ENCODE data around the gene CFAP97D2.
"Not testable (repeated sequence)": the region's sequence is repeated elsewhere in the genome, so short reads cannot be mapped to it uniquely, and the experiment has no call there.

CFAP97D2 gene

DNA sequence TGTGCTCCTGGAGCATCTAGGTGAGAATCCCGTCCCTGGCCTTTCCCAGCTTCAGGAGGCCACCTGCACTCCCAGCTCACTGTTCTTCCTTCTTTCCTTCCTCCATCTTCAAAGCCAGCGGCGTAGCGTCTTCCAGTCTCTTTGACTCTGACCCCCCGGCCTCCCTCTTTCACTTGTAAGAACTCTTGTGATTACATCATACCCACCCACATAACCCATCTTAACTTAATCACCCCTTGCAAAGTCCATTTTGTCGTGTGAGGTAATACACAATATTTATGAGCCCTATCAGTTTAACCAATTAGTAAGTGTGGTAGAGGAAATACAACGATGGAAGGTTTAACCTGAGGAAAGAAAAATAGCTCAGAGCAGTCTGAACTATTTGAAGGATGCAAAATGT lies 51.1 kb downstream of the CFAP97D2 start:
- in situ Hi-C loops (cut with MboI; ENCODE audit: low sequenced_read_pairs): no loop called here

DNA sequence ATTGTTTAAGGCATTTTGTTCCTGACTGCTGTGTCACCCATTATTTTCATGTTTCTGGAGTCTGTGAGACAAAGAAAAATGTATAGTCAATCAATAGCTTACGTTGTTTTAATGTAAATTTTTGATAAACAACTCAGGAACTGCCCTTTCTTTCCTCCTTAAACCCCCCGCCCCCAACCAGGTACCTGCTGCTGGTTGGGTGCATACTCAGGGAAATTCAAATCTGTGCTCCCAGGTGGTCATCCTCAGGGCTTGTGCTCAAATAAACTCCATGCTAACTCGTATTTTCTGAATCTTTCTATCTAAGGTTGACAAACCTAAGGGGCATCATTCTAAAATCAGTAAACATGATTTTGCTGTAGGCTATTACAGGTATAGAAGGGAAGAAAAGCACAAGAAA lies 51.5 kb downstream of the CFAP97D2 start:
- in situ Hi-C loops (cut with MboI; ENCODE audit: low sequenced_read_pairs): no loop called here

DNA sequence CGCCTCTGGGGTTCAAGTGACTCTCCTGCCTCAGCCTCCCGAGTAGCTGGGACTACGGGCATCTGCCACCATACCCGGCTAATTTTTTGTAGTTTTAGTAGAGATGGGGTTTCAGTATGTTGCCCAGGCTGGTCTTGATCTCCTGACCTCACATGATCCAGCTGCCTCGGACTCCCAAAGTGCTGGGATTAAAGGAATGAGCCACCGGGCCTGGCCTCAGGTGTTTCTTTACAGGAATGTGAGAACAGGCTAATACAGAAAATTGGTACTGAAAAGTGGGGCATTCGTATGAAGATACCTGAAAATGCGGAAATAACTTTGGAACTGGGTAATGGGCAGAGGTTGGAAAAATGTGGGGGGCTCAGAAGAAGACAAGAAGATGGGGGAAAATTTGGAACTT lies 52.8 kb downstream of the CFAP97D2 start:
- in situ Hi-C loops (cut with MboI; ENCODE audit: low sequenced_read_pairs): no loop called here

- in situ Hi-C loops (cut with MboI; ENCODE audit: low sequenced_read_pairs): no loop called here
Observed at GRCh38 chr13:114234266-114234644, 55.2 kb downstream of the CFAP97D2 start.

- in situ Hi-C loops (cut with MboI; ENCODE audit: low sequenced_read_pairs): no loop called here
Observed at GRCh38 chr13:114234645-114235421, 55.8 kb downstream of the CFAP97D2 start, which contains the start of gene CDC16. Gene CDC16 (plus strand): TSS chr13:114234897. CDS start chr13:114235085, 188 bp downstream.

- in situ Hi-C loops (cut with MboI; ENCODE audit: low sequenced_read_pairs): no loop called here
Observed at GRCh38 chr13:114235697-114236096, 56.6 kb downstream of the CFAP97D2 start.

DNA sequence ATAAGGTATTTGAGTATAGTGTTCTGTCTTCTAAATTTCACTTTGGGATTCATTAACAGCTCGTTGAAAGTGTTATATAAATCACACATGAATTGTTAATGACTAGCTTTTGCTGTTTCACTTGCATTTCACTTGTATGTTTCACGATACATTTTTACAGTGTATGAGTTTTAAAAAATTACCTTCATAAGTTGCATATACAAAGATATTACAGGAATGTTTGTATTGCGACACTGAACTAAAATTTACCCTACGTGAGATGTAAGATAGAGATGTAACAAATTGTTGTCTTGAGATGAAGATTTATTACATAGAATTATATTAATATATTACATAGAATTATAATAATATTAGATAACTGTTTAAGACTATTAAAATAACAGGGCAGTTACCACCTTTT lies 57.2 kb downstream of the CFAP97D2 start:
- in situ Hi-C loops (cut with MboI; ENCODE audit: low sequenced_read_pairs): no loop called here

DNA sequence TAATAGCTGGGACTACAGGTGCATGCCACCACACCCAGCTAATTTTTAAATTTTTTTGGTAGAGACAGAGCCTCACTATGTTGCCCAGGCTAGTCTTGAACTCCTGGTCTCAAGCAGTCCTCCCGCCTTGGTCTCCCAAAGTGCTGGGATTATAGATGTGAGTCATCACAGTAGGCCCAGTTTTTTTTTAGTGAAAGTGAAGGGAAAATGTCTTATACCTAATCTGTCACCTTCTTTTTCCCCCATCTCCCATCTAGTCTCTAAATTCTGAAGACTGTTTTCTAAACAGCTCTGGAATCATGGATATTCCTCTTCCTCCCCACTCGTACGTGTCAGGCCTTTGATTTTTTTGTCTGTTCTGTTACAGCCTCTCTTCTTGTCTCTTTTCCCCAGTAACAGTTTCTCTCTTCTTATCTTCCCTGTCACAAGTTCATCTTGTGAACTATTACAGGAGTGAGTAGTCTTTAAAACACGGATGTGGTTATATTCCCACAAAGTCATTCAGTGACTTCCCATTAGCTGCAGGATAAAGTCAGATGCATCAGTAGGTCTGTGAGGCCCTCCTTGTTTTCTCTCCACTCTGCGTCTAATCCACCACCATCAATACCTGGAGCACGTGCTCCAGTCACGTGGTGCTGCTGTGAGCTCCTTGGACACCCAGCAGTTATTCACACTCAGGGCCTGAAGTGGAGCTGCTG lies 58.5 kb downstream of the CFAP97D2 start:
- in situ Hi-C loops (cut with MboI; ENCODE audit: low sequenced_read_pairs): no loop called here

DNA sequence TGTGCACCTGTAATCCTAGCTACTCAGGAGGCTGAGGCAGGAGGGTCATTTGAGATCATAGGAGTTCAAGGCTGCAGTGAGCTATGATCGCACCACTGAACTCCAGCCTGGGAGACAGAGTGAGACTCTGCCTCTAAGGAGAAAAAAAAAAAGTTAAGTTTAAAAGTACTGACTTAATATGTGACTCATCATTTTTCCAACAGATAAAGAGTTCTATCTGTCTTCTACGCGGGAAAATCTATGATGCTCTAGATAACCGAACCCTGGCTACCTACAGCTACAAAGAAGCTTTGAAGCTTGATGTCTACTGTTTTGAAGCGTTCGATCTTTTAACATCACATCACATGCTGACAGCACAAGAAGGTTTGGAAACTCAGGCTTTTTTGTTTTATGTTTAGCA lies 62.9 kb downstream of the CFAP97D2 start:
- in situ Hi-C loops (cut with MboI; ENCODE audit: low sequenced_read_pairs): no loop called here

DNA sequence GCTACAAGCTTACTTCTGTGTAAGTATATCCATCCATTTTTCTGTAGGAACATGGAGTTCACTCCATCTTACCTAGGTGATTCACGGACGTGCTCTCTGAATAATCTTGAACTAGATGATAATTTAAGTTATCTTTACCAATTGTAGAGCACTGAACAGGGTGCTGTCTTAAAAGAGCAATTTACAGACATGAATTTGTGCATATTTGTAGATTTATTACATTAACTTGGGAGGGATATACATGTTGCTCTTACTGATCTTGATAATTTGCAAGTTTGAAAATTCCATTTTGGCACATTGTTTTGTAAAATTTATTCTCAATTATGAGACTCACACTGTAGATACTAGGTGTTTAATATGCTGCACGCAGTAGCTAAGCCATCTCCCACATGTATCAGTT lies 64.9 kb downstream of the CFAP97D2 start:
- in situ Hi-C loops (cut with MboI; ENCODE audit: low sequenced_read_pairs): no loop called here

- in situ Hi-C loops (cut with MboI; ENCODE audit: low sequenced_read_pairs): no loop called here
Observed at GRCh38 chr13:114244637-114245036, 65.6 kb downstream of the CFAP97D2 start.

- in situ Hi-C loops (cut with MboI; ENCODE audit: low sequenced_read_pairs): no loop called here
Observed at GRCh38 chr13:114248011-114248410, 69.0 kb downstream of the CFAP97D2 start.

- in situ Hi-C loops (cut with MboI; ENCODE audit: low sequenced_read_pairs): no loop called here
Observed at GRCh38 chr13:114249077-114249476, 70.0 kb downstream of the CFAP97D2 start.

DNA sequence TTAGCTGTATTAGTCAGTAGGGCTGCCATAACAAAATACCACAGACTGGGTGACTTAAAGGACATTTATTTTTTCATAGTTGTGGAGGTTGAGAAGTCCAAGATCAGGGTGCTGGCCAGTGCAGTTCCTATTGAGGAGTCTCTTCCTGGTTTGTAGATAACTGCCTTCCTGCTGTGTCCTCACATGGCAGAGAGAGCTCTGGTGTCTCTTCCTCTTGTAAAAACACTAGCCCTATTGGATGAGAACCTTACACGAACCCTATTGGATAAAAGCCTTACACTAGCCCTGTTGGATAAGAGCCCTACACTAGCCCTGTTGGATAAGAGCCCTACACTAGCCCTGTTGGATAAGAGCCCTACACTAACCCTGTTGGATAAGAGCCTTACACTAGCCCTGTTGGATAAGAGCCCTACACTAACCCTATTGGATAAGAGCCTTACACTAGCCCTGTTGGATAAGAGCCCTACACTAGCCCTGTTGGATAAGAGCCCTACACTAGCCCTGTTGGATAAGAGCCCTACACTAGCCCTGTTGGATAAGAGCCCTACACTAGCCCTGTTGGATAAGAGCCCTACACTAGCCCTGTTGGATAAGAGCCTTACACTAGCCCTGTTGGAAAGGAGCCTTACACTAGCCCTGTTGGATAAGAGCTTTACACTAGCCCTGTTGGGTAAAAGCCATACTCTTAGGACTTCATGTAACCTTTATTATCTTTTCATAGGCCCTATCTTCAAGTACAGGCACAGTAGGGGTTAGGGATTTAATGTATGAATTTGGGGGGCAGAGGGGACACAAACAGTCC lies 72.8 kb downstream of the CFAP97D2 start:
- in situ Hi-C loops (cut with MboI; ENCODE audit: low sequenced_read_pairs): not testable (repeated sequence)

DNA sequence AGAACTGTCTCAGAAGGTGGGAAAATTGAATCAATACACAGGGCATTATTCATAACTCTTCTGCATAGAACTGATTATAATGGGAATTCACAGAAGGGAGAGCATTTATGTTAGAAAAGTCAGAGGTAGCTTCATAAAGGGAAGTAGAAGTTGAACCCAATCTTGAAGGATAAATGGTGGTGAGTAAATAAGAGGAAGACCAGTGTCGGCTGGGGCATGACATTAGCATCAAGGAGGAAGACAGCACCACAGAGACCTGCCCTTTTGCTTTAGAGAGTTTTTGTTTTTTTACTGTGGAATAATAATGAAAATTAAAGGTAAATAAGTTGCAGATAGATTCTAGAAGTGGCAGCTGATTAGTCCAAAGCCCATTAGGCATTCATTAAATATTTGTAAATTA lies 77.5 kb downstream of the CFAP97D2 start:
- in situ Hi-C loops (cut with MboI; ENCODE audit: low sequenced_read_pairs): no loop called here

- in situ Hi-C loops (cut with MboI; ENCODE audit: low sequenced_read_pairs): no loop called here
Observed at GRCh38 chr13:114257014-114257413, 78.0 kb downstream of the CFAP97D2 start.

- in situ Hi-C loops (cut with MboI; ENCODE audit: low sequenced_read_pairs): no loop called here
Observed at GRCh38 chr13:114258589-114258988, 79.5 kb downstream of the CFAP97D2 start.

GRCh38 chr13:114259374-114259773 lies 80.3 kb downstream of the CFAP97D2 start:
- in situ Hi-C loops (cut with MboI; ENCODE audit: low sequenced_read_pairs): no loop called here

DNA sequence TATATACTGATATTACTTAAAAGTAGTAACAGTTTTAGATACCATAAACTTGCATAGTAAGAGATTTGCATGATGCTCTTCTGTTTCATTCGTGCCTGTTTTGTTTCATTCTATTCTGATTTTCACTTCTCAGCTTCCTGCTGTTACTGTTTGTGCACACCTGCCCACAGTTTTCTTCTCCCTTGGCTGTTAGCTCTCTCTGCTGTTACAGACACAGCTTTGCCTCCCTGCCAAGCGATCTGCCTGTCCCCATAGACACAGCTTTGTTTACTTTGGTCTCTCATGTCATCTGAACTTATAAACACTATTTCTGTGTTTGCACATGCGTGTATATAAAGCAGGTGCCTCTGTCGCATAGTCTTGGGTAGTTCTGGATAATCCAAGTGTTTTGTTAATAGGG lies 80.9 kb downstream of the CFAP97D2 start:
- in situ Hi-C loops (cut with MboI; ENCODE audit: low sequenced_read_pairs): no loop called here

DNA sequence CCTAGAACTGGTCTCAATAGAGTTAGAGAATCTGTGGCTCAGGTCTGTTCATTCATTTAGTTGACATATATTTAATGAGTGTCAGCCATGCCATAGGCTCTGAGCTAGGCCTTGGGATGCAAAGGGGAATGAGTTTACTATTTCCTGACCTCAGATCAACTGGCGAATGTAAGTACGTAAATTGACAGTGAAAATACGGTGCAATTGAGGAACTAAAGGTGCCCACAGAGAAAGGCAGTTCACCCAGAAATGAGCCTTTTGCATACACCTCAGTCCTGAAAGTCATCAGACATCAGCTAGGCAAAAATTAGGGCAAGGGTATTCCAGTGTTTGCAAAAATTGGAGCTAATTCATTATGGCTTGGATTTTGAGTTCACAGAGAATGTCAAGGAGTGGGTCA lies 81.8 kb downstream of the CFAP97D2 start:
- in situ Hi-C loops (cut with MboI; ENCODE audit: low sequenced_read_pairs): no loop called here

- in situ Hi-C loops (cut with MboI; ENCODE audit: low sequenced_read_pairs): no loop called here
Observed at GRCh38 chr13:114261328-114261965, 82.4 kb downstream of the CFAP97D2 start.
